OCI-LY3 (cell line): ENCODE measurements around the gene ZNF148.

Experiments
- H2AFZ ChIP-seq: fragments of 200-600, 300-600 bp; shearing (Covaris generic); 2 replicates; pipeline ENCODE4 v1.6.0; 2014; ENCODE audit warnings: antibody characterized with exemption, low read depth, low read length
- H3K27ac ChIP-seq: fragments of 200-600, 300-600 bp; sonication (generic); 2 replicates; pipeline ENCODE4 v1.5.1; 2014; ENCODE audit warnings: mild to moderate bottlenecking, low read length, moderate library complexity, mixed read lengths
- H3K27me3 ChIP-seq: fragments of 200-600, 300-600 bp; sonication (generic); 2 replicates; pipeline ENCODE4 v1.6.1; 2014; ENCODE audit warnings: low read depth, low read length, mixed read lengths
- H3K36me3 ChIP-seq: fragments of 200-600, 300-600 bp; sonication (generic); replicated peaks from 2 replicates; pipeline ENCODE3; 2014; ENCODE audit warnings: low read depth, low read length, mixed read lengths
- H3K4me1 ChIP-seq: fragments of 300-600, 200-600 bp; sonication (generic); 2 replicates; pipeline ENCODE4 v1.6.1; 2014; ENCODE audit warnings: low read length, mixed read lengths
- H3K4me2 ChIP-seq: fragments of 200-600, 300-600 bp; sonication (generic); 2 replicates; pipeline ENCODE4 v1.6.1; 2014; ENCODE audit warnings: low read length, mixed read lengths
- H3K4me3 ChIP-seq: fragments of 300-600, 200-600 bp; sonication (generic); 2 replicates; pipeline ENCODE4 v1.5.1; 2014; ENCODE audit warnings: antibody characterized with exemption, mild to moderate bottlenecking, low read length, moderate library complexity
- H3K79me2 ChIP-seq: fragments of 300-600, 200-600 bp; shearing (Covaris generic); 2 replicates; pipeline ENCODE4 v1.6.1; 2014; ENCODE audit warnings: mild to moderate bottlenecking, low read length, mixed read lengths
- H3K9ac ChIP-seq: fragments of 300-600, 200-600 bp; shearing (Covaris generic); 2 replicates; pipeline ENCODE4 v1.6.0; 2014; ENCODE audit warnings: mild to moderate bottlenecking, low read length, moderate library complexity
- H3K9me3 ChIP-seq: fragments of 200-600, 300-600 bp; shearing (Covaris generic); 2 replicates; pipeline ENCODE4 v1.6.1; 2014; ENCODE audit warnings: low read length, mixed read lengths; ENCODE audit not compliant: insufficient read depth
- H4K20me1 ChIP-seq: fragments of 200-600, 300-600 bp; sonication (generic); 2 replicates; pipeline ENCODE4 v1.6.1; 2016; ENCODE audit warnings: low read length, mixed read lengths; ENCODE audit not compliant: insufficient read depth
- CTCF ChIP-seq: fragments of 200-600, 300-600 bp; sonication (generic); IDR thresholded peaks from 2 replicates; pipeline ENCODE4 v1.5.1; 2014; ENCODE audit warnings: antibody characterized with exemption, low read length, low read depth
- EZH2phosphoT487 ChIP-seq: fragments of 200-600 bp; shearing (Covaris generic); IDR thresholded peaks from 2 replicates; pipeline ENCODE4 v1.6.1; 2018; ENCODE audit warnings: antibody characterized with exemption, mixed run types, low read depth

The ZNF148 gene

GRCh38 chr3:125331243-125331642 is 43.9 kb downstream of the ZNF148 start:
- no peak overlapping the region for H3K4me3 ChIP-seq
- no peak overlapping the region for H2AFZ ChIP-seq
- H3K27me3 ChIP-seq: no peaks in the 10 kb centered on the region
- H3K9ac ChIP-seq: no peak overlapping the region
- TF ChIP-seq EZH2phosphoT487 (no peak), CTCF (no peak)
- peaks cover 18% of the 10 kb centered on the region for H3K36me3 ChIP-seq
- peaks cover 63% of the 10 kb centered on the region for H3K79me2 ChIP-seq
- H3K4me1 ChIP-seq: peaks cover 5% of the 10 kb centered on the region; the same call in 1 of the 2 replicates
- peaks cover 41% of the 10 kb centered on the region for H4K20me1 ChIP-seq
- no peaks in the 10 kb centered on the region for H3K9me3 ChIP-seq
- H3K4me2 ChIP-seq: no peak overlapping the region
- no peak overlapping the region for H3K27ac ChIP-seq

DNA sequence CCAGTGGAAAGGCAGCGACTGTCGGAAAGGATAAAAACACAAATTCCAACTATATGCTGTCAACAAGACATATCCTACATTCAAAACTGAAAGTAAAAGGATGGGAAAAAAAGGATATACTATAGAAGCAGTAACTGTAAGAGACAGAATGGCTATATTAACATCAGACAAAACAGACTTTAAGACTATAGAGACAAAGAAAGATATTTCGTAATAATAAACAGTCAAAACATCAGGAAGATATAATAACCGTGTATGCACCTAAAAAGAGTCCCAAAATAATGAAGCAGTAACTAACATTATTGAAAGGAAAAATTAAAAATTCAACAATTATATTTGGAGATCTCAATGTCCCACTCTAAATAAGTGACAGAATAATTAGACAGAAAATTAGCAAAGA is 48.2 kb downstream of the ZNF148 start:
- H2AFZ ChIP-seq: no peak overlapping the region
- peaks cover 32% of the 10 kb centered on the region for H3K36me3 ChIP-seq
- H3K79me2 ChIP-seq: peaks cover 26% of the 10 kb centered on the region
- H3K4me2 ChIP-seq: no peak overlapping the region
- H3K27ac ChIP-seq: no peak overlapping the region
- no peak overlapping the region for H3K4me3 ChIP-seq
- 0 out of 2 replicates have a peak, but pooled peaks cover 7% of the 10 kb centered on the region for H3K9me3 ChIP-seq
- no peak for TF ChIP-seq EZH2phosphoT487
- no peaks in the 10 kb centered on the region for H3K27me3 ChIP-seq
- no peak overlapping the region for H3K9ac ChIP-seq
- H3K4me1 ChIP-seq: no peaks in the 10 kb centered on the region
- H4K20me1 ChIP-seq: peaks cover 6% of the 10 kb centered on the region

DNA sequence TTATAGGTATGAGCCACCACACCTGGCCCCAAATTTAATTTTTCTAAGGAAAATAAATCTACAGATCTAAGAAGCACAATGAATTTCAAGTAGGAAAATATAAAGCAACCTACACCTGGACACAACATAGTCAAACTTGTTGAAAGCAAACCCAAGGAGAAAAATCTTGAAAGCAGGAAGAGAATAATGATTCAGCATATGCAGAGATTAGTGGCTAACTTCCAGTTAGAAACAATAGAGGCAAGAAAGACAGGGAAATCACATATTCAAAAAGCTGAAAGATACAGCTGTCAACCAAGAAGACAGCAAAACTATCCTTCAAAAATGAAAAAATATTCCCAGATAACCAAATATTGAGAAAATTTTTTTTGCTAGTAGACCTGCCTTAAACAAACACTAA is 49.4 kb downstream of the ZNF148 start:
- H3K9ac ChIP-seq: no peak overlapping the region
- no peaks in the 10 kb centered on the region for H4K20me1 ChIP-seq
- no peak overlapping the region for H2AFZ ChIP-seq
- peaks cover 29% of the 10 kb centered on the region for H3K36me3 ChIP-seq
- H3K79me2 ChIP-seq: peaks cover 15% of the 10 kb centered on the region
- H3K4me1 ChIP-seq: peaks cover 4% of the 10 kb centered on the region
- H3K4me2 ChIP-seq: no peak overlapping the region
- no peak overlapping the region for H3K27ac ChIP-seq
- TF ChIP-seq EZH2phosphoT487: no peak
- TF ChIP-seq CTCF: no peak
- H3K9me3 ChIP-seq: 0 out of 2 replicates have a peak, but pooled peaks cover 7% of the 10 kb centered on the region
- H3K4me3 ChIP-seq: no peak overlapping the region
- H3K27me3 ChIP-seq: no peaks in the 10 kb centered on the region

DNA sequence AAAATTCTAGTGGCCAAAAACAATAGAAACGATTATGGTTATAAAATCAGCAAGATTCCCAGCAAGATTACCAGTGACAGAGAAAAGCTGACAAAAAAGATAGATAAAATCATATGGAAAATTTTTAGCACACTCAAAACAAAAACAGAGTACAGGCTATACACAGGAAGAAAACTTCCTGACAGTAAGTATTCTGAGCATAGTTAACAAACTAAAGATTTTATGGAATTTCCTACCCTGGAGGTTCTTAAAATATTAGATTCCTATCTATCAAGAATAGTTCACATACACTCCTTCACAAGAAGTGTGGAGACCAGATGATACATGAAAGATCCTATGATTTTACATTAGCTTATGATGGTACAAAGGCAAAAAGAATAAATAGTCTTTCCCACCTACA is 50.8 kb downstream of the ZNF148 start:
- no peak overlapping the region for H3K27ac ChIP-seq
- H2AFZ ChIP-seq: no peak overlapping the region
- H3K36me3 ChIP-seq: peaks cover 29% of the 10 kb centered on the region

More for the DNA sequence above, 50.8 kb downstream of the ZNF148 start:
- no peak overlapping the region for H3K4me3 ChIP-seq
- H3K4me1 ChIP-seq: peaks cover 9% of the 10 kb centered on the region
- H3K27me3 ChIP-seq: no peaks in the 10 kb centered on the region
- H3K4me2 ChIP-seq: no peak overlapping the region
- TF ChIP-seq CTCF (no peak), EZH2phosphoT487 (no peak)
- H4K20me1 ChIP-seq: no peaks in the 10 kb centered on the region
- H3K79me2 ChIP-seq: peaks cover 12% of the 10 kb centered on the region
- 0 out of 2 replicates have a peak, but pooled peaks cover 7% of the 10 kb centered on the region for H3K9me3 ChIP-seq
- no peak overlapping the region for H3K9ac ChIP-seq
